Neural progenitor cell (in vitro differentiated cells): ENCODE results near the gene RASL11B. TPM values are rescaled to one million over a fixed set of nuclear protein-coding genes. Genes with fewer than 3 reads are reported as not detected.

ENCODE experiments used
- DNase-seq: peaks from one replicate; pipeline ENCODE4 v3.0.0-alpha.2; 2016; ENCODE audit warnings: low spot score
- H2AFZ ChIP-seq: fragments of 200-600 bp; sonication (generic); replicated peaks from 2 replicates; pipeline ENCODE4 v1.6.1; 2016; ENCODE audit warnings: antibody characterized with exemption
- H3F3A ChIP-seq: fragments of 200-600 bp; sonication (generic); 2 replicates; pipeline ENCODE4 v1.6.1; 2016; ENCODE audit warnings: antibody characterized with exemption, low read depth
- H3K27ac ChIP-seq: fragments of 200-600 bp; sonication (generic); 2 replicates; pipeline ENCODE4 v1.5.1; 2016; ENCODE audit warnings: mild to moderate bottlenecking
- H3K27me3 ChIP-seq: fragments of 200-600 bp; sonication (generic); 2 replicates; pipeline ENCODE4 v1.6.1; 2016; ENCODE audit warnings: mild to moderate bottlenecking, moderate library complexity
- H3K36me3 ChIP-seq: fragments of 200-600 bp; sonication (generic); 2 replicates; pipeline ENCODE4 v1.5.1; 2016
- H3K4me1 ChIP-seq: fragments of 200-600 bp; sonication (generic); 2 replicates; pipeline ENCODE4 v1.6.1; 2016; ENCODE audit warnings: mixed run types
- H3K4me2 ChIP-seq: fragments of 200-600 bp; sonication (generic); 2 replicates; pipeline ENCODE4 v1.6.1; 2016
- H3K4me3 ChIP-seq: fragments of 200-600 bp; sonication (generic); 2 replicates; pipeline ENCODE4 v1.5.1; 2016
- H3K79me2 ChIP-seq: fragments of 200-600 bp; sonication (generic); 2 replicates; pipeline ENCODE4 v1.6.1; 2016; ENCODE audit warnings: low read depth
- H3K9ac ChIP-seq: fragments of 200-600 bp; sonication (generic); 2 replicates; pipeline ENCODE4 v1.6.1; 2016
- H3K9me3 ChIP-seq: fragments of 200-600 bp; sonication (generic); 2 replicates; pipeline ENCODE4 v1.5.1; 2016; ENCODE audit warnings: low read depth
- H4K20me1 ChIP-seq: fragments of 200-600 bp; sonication (generic); 2 replicates; pipeline ENCODE4 v1.6.1; 2016; ENCODE audit warnings: low read depth
- H3K27ac Mint-ChIP-seq: 3 replicates; pipeline ENCODE4 v1.8.0; 2021; ENCODE audit warnings: mixed read lengths
- H3K27me3 Mint-ChIP-seq: 2 replicates; pipeline ENCODE4 v1.8.0; 2022; ENCODE audit warnings: low read depth, mild to moderate bottlenecking, inconsistent platforms, moderate library complexity, mixed read lengths; ENCODE audit not compliant: insufficient read depth
- H3K36me3 Mint-ChIP-seq: 3 replicates; pipeline ENCODE4 v1.8.0; 2021; ENCODE audit warnings: mixed read lengths
- H3K4me1 Mint-ChIP-seq: 3 replicates; pipeline ENCODE4 v1.8.0; 2021; ENCODE audit warnings: mixed read lengths
- H3K4me3 Mint-ChIP-seq: 3 replicates; pipeline ENCODE4 v1.8.0; 2021; ENCODE audit warnings: mild to moderate bottlenecking, moderate library complexity, mixed read lengths
- H3K9me3 Mint-ChIP-seq: 3 replicates; pipeline ENCODE4 v1.8.0; 2020; ENCODE audit warnings: mixed read lengths
- CTCF ChIP-seq: fragments of 200-600 bp; sonication (generic); IDR thresholded peaks from 2 replicates; pipeline ENCODE4 v1.5.1; 2017; ENCODE audit warnings: antibody characterized with exemption, mild to moderate bottlenecking
- EZH2 ChIP-seq: fragments of 200-600 bp; sonication (generic); IDR thresholded peaks from 2 replicates; pipeline ENCODE4 v1.6.1; 2017; ENCODE audit warnings: antibody characterized with exemption, mild to moderate bottlenecking, moderate library complexity
- EZH2phosphoT487 ChIP-seq: fragments of 200-600 bp; sonication (generic); IDR thresholded peaks from 2 replicates; pipeline ENCODE4 v1.6.1; 2017; ENCODE audit warnings: antibody characterized with exemption
- total RNA-seq: library from RNA; depleted of rRNA; stranded (reverse); fragments of >200 nt; gene quantifications from 2 replicates; pipeline ENCODE4 v1.2.3, GENCODE V29; 2015; ENCODE audit warnings: low replicate concordance

The RASL11B gene
- total RNA-seq, 1 donor from 2014 or later = 10.1 TPM

GRCh38 chr4:52870225-52870624 lies 8.1 kb downstream of the RASL11B start:
- Histone ChIP-seq H2AFZ (no peak overlapping the region), H3F3A (no peaks in the 10 kb centered on the region), H3K9ac (no peak overlapping the region), H3K79me2 (no peaks in the 10 kb centered on the region), H4K20me1 (peaks cover 4% of the 10 kb centered on the region), H3K4me3 (no peak overlapping the region), H3K4me1 (peaks cover 22% of the 10 kb centered on the region), H3K27ac (no peak overlapping the region), H3K36me3 (no peaks in the 10 kb centered on the region), H3K9me3 (no peaks in the 10 kb centered on the region), H3K4me2 (no peak overlapping the region), H3K27me3 (no peaks in the 10 kb centered on the region)
- DNase-seq = no peak
- Mint-ChIP-seq H3K9me3 (no peaks in the 10 kb centered on the region), H3K4me1 (peaks cover 56% of the 10 kb centered on the region), H3K27me3 (peaks cover 12% of the 10 kb centered on the region), H3K27ac (no peak overlapping the region), H3K4me3 (no peak overlapping the region), H3K36me3 (peaks cover 19% of the 10 kb centered on the region)
- TF ChIP-seq EZH2 (no peak), CTCF (no peak), EZH2phosphoT487 (no peak)

GRCh38 chr4:52873191-52873590 lies 11.1 kb downstream of the RASL11B start:
- Mint-ChIP-seq H3K27ac (peak overlapping the region; percentile 43), H3K9me3 (no peaks in the 10 kb centered on the region), H3K27me3 (peaks cover 10% of the 10 kb centered on the region), H3K4me1 (peaks cover 50% of the 10 kb centered on the region), H3K4me3 (no peak overlapping the region), H3K36me3 (peaks cover 4% of the 10 kb centered on the region)
- peaks cover 4% of the 10 kb centered on the region for H4K20me1 ChIP-seq
- no peaks in the 10 kb centered on the region for H3K9me3 ChIP-seq
- H3K4me2 ChIP-seq = peak overlapping the region; percentile 46
- no peaks in the 10 kb centered on the region for H3K27me3 ChIP-seq
- no peaks in the 10 kb centered on the region for H3F3A ChIP-seq
- no peaks in the 10 kb centered on the region for H3K79me2 ChIP-seq
- H2AFZ ChIP-seq = no peak overlapping the region
- no peak overlapping the region for H3K9ac ChIP-seq
- peaks cover 25% of the 10 kb centered on the region for H3K4me1 ChIP-seq
- TF ChIP-seq EZH2phosphoT487 (no peak), CTCF (no peak), EZH2 (no peak)
- DNase-seq = peak; percentile 47
- no peaks in the 10 kb centered on the region for H3K36me3 ChIP-seq
- H3K27ac ChIP-seq = no peak overlapping the region
- no peak overlapping the region for H3K4me3 ChIP-seq

GRCh38 chr4:52873861-52874343 lies 11.8 kb downstream of the RASL11B start:
- H3K4me3 Mint-ChIP-seq = no peak overlapping the region
- DNase-seq = peak; percentile 72
- no peak overlapping the region for H3K9ac ChIP-seq

More at GRCh38 chr4:52873861-52874343, 11.8 kb downstream of the RASL11B start:
- Histone ChIP-seq H2AFZ (no peak overlapping the region), H3K36me3 (no peaks in the 10 kb centered on the region), H3F3A (no peaks in the 10 kb centered on the region), H3K79me2 (no peaks in the 10 kb centered on the region), H4K20me1 (peaks cover 4% of the 10 kb centered on the region), H3K4me3 (no peak overlapping the region), H3K4me2 (peak overlapping the region; percentile 46), H3K27ac (no peak overlapping the region), H3K9me3 (no peaks in the 10 kb centered on the region), H3K27me3 (no peaks in the 10 kb centered on the region), H3K4me1 (peaks cover 29% of the 10 kb centered on the region)
- Mint-ChIP-seq H3K27me3 (peaks cover 12% of the 10 kb centered on the region), H3K4me1 (peaks cover 49% of the 10 kb centered on the region), H3K36me3 (peaks cover 4% of the 10 kb centered on the region), H3K27ac (no peak overlapping the region), H3K9me3 (no peaks in the 10 kb centered on the region)
- TF ChIP-seq EZH2phosphoT487 = peak; percentile 49
- TF ChIP-seq EZH2 = no peak
- no peak for TF ChIP-seq CTCF
